Naive B cell (primary cell): ENCODE results near the gene MBP. TPM values are rescaled to one million over a fixed set of nuclear protein-coding genes. Genes with fewer than 3 reads are reported as not detected.

ENCODE experiments used
- ATAC-seq, 2 donors: fragments of 150-1000 bp; cut with Tn5 transposase; 2 replicates each; pipeline ENCODE4 v1.10.0; 2021; ENCODE audit warnings: low read depth in 2 of 2, mild to moderate bottlenecking in 2 of 2, moderate library complexity in 2 of 2
- DNase-seq: peaks from one replicate; pipeline ENCODE4 v3.0.0; 2022
- H3K27ac Mint-ChIP-seq, 6 donors: one replicate each; pipeline ENCODE4 v1.8.0; 2020 to 2022; ENCODE audit warnings: mild to moderate bottlenecking in 6 of 6, mixed read lengths in 6 of 6, moderate library complexity in 5 of 6, inconsistent platforms in 2 of 6
- H3K27me3 Mint-ChIP-seq, 3 donors: one replicate each; pipeline ENCODE4 v1.8.0; 2021 to 2022; ENCODE audit warnings: mixed read lengths in 3 of 3, mild to moderate bottlenecking in 1 of 3
- H3K36me3 Mint-ChIP-seq, 2 donors: one replicate each; pipeline ENCODE4 v1.8.0; 2020 to 2022; ENCODE audit warnings: mixed read lengths in 2 of 2, inconsistent platforms in 1 of 2, mild to moderate bottlenecking in 1 of 2
- H3K4me1 Mint-ChIP-seq, 3 donors: one replicate each; pipeline ENCODE4 v1.8.0; 2020 to 2022; ENCODE audit warnings: mixed read lengths in 3 of 3, inconsistent platforms in 1 of 3, mild to moderate bottlenecking in 1 of 3, moderate library complexity in 1 of 3
- H3K4me3 Mint-ChIP-seq, 8 donors: one replicate each; pipeline ENCODE4 v1.8.0; 2020 to 2022; ENCODE audit warnings: mild to moderate bottlenecking in 8 of 8, mixed read lengths in 8 of 8, moderate library complexity in 8 of 8, inconsistent platforms in 2 of 8
- H3K9me3 Mint-ChIP-seq, 7 donors: one replicate each; pipeline ENCODE4 v1.8.0; 2020 to 2022; ENCODE audit warnings: mixed read lengths in 7 of 7, mild to moderate bottlenecking in 5 of 7, inconsistent platforms in 2 of 7, moderate library complexity in 1 of 7
- polyA plus RNA-seq, 6 donors: library from polyadenylated mRNA; unstranded; fragments of 300-500 nt; fragmentation: Illumina TruSeq; gene quantifications; one replicate each; pipeline ENCODE4 v1.2.3, GENCODE V29; 2021; ENCODE audit warnings: low read depth in 6 of 6

The MBP gene
- polyA plus RNA-seq, 6 donors from 2014 or later, result 35.4 to 69.2 (median 66.6) TPM

- Mint-ChIP-seq H3K9me3 (no peaks in the 10 kb centered on the region), H3K36me3 (no peaks in the 10 kb centered on the region), H3K4me1 (peaks cover 6 to 16% (median 10%) of the 10 kb centered on the region in 3 donors), H3K27ac (peak overlapping the region in 1 of 6 donors; percentile 45), H3K27me3 (peaks cover 0 to 7% (median 0%) of the 10 kb centered on the region in 3 donors), H3K4me3 (no peak overlapping the region)
- DNase-seq, result no peak
- ATAC-seq, result no peak
Observed at GRCh38 chr18:76989647-76990190, 142.9 kb downstream of the MBP start.

GRCh38 chr18:76988827-76989646 is 143.5 kb downstream of the MBP start:
- peaks cover 6 to 16% (median 10%) of the 10 kb centered on the region in 3 donors for H3K4me1 Mint-ChIP-seq
- H3K36me3 Mint-ChIP-seq, result no peaks in the 10 kb centered on the region
- H3K9me3 Mint-ChIP-seq, result no peaks in the 10 kb centered on the region
- peaks cover 0 to 7% (median 0%) of the 10 kb centered on the region in 3 donors for H3K27me3 Mint-ChIP-seq
- DNase-seq (no peak), ATAC-seq (no peak)
- peak overlapping the region in 1 of 6 donors; percentile 83 for H3K27ac Mint-ChIP-seq
- H3K4me3 Mint-ChIP-seq, result no peak overlapping the region

- Mint-ChIP-seq H3K36me3 (no peaks in the 10 kb centered on the region), H3K27ac (peak overlapping the region in 3 of 6 donors; percentile 33 to 83 (median 66)), H3K9me3 (no peaks in the 10 kb centered on the region), H3K4me3 (peak overlapping the region in 1 of 8 donors; percentile 39), H3K27me3 (peaks cover 0 to 7% (median 0%) of the 10 kb centered on the region in 3 donors), H3K4me1 (peaks cover 10 to 19% (median 14%) of the 10 kb centered on the region in 3 donors)
- no peak for DNase-seq
- ATAC-seq, result no peak
Observed at GRCh38 chr18:76988031-76988826, 144.4 kb downstream of the MBP start.

- Mint-ChIP-seq H3K4me1 (peaks cover 26 to 32% (median 28%) of the 10 kb centered on the region in 3 donors), H3K4me3 (no peak overlapping the region), H3K27ac (no peak overlapping the region), H3K36me3 (no peaks in the 10 kb centered on the region), H3K9me3 (no peaks in the 10 kb centered on the region), H3K27me3 (peaks cover 0 to 7% (median 0%) of the 10 kb centered on the region in 3 donors)
- no peak for ATAC-seq
- DNase-seq, result no peak
Observed at GRCh38 chr18:76986406-76986805, 146.2 kb downstream of the MBP start.

GRCh38 chr18:76985951-76986236 is 146.7 kb downstream of the MBP start:
- no peaks in the 10 kb centered on the region for H3K9me3 Mint-ChIP-seq
- ATAC-seq (no peak), DNase-seq (no peak)
- H3K36me3 Mint-ChIP-seq, result no peaks in the 10 kb centered on the region
- H3K4me1 Mint-ChIP-seq, result peaks cover 27 to 35% (median 33%) of the 10 kb centered on the region in 3 donors
- H3K27ac Mint-ChIP-seq, result peak overlapping the region in 1 of 6 donors; percentile 51
- H3K27me3 Mint-ChIP-seq, result peaks cover 0 to 7% (median 0%) of the 10 kb centered on the region in 3 donors
- H3K4me3 Mint-ChIP-seq, result no peak overlapping the region

DNA sequence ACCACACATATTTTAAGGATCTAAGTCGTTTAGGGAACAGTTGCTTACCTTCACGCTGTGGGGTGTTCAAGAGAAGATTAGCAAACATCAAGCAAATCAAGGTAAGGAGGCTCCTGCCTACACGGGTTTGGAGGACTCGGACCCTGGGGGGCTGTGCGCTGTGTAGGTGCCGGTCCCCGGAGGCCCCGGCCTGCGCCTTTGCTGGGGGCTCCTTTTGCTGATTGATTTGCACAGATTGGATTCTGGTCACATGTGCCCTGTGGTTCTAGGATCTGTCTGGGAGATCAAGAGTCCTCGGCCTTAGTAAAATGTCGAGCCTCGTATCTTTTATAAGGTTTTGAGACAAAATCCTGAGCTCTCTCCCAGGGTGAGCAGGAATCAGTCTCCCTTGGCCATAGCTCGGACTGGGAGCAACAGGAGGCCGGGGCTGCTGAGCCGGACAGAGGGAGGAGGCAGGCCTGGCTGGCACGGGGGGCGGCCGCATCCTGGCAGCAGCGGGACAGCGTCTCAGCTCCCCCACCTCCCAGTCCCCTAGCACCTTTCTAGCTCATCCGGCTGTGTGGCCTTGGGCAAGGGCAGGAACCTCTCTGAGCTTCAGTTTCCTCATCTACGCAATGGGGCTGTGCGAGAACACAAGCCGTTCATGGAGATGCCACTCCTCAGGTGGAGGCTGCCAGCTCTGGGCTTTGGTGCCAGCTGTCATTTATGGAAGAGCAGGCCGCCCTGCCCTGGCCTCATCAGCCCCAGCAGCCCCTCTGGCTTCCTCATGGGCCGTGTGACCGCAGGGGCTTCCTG is 147.2 kb downstream of the MBP start:
- no peaks in the 10 kb centered on the region for H3K9me3 Mint-ChIP-seq
- peak overlapping the region in 2 of 6 donors; percentile 12 to 51 for H3K27ac Mint-ChIP-seq
- H3K4me1 Mint-ChIP-seq, result peaks cover 27 to 34% (median 33%) of the 10 kb centered on the region in 3 donors
- peaks cover 0 to 7% (median 0%) of the 10 kb centered on the region in 3 donors for H3K27me3 Mint-ChIP-seq
- no peaks in the 10 kb centered on the region for H3K36me3 Mint-ChIP-seq
- ATAC-seq (no peak), DNase-seq (no peak)
- no peak overlapping the region for H3K4me3 Mint-ChIP-seq

DNA sequence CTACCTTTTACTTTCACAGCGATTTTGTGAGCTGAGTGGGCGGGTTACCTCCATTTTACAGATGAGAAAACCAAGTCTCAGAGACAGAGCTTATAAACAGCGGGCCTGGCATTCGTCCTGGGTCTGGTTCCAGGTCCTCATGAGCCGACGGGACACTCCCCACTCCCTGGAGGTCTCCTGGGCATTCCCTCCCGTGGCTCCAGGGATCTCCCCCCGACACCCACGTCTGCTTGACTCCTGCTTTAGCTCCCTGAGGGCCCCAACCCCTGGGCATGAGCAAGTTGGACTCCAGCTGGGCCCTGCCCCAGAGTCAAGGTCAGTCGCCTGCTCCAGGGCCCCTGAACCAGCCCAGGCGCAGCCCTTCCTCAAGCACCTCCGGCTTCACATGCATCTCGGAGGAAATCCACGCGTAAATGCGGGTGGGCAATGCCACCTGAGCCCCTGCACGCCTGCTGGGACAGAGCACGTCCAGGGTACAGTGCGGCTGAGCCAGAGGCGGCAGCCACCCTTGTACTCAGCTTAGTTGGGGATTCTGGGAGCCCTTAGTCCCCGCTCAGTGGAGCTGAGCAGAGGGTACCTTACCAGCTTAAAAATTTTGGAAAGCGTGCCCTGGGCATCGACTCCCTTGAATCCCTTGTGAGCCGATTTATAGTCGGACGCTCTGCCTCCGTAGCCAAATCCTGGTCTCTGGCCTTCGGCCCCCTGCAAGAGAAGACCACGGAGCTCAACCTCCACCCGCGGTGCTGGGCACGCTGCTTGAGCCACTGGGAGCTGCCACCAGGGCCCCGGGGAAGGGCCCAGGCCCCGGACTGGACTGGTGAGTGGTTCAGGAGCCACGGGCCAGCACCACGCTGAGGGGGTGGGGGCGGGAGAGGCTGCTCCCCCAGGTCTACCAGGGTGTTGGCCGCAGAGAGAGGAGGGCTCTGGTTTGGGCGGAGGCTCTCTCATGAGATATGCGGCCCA is 148.1 kb downstream of the MBP start:
- ATAC-seq, result no peak
- H3K9me3 Mint-ChIP-seq, result no peaks in the 10 kb centered on the region
- DNase-seq, result no peak
- H3K4me1 Mint-ChIP-seq, result peaks cover 33 to 42% (median 34%) of the 10 kb centered on the region in 3 donors
- peaks cover 0 to 7% (median 0%) of the 10 kb centered on the region in 3 donors for H3K27me3 Mint-ChIP-seq
- H3K4me3 Mint-ChIP-seq, result no peak overlapping the region
- peak overlapping the region in 1 of 6 donors; percentile 44 for H3K27ac Mint-ChIP-seq
- no peaks in the 10 kb centered on the region for H3K36me3 Mint-ChIP-seq

- DNase-seq, result no peak
- Mint-ChIP-seq H3K36me3 (peaks cover 5 to 7% of the 10 kb centered on the region in 2 donors), H3K4me1 (peaks cover 41 to 50% (median 42%) of the 10 kb centered on the region in 3 donors), H3K27ac (peak overlapping the region in 2 of 6 donors; percentile 91 to 99), H3K27me3 (peaks cover 0 to 7% (median 0%) of the 10 kb centered on the region in 3 donors), H3K9me3 (peaks cover 0 to 2% (median 0%) of the 10 kb centered on the region in 7 donors), H3K4me3 (peak overlapping the region in 1 of 8 donors; percentile 73)
- no peak for ATAC-seq
Observed at GRCh38 chr18:76983613-76984051, 149.0 kb downstream of the MBP start.

DNA sequence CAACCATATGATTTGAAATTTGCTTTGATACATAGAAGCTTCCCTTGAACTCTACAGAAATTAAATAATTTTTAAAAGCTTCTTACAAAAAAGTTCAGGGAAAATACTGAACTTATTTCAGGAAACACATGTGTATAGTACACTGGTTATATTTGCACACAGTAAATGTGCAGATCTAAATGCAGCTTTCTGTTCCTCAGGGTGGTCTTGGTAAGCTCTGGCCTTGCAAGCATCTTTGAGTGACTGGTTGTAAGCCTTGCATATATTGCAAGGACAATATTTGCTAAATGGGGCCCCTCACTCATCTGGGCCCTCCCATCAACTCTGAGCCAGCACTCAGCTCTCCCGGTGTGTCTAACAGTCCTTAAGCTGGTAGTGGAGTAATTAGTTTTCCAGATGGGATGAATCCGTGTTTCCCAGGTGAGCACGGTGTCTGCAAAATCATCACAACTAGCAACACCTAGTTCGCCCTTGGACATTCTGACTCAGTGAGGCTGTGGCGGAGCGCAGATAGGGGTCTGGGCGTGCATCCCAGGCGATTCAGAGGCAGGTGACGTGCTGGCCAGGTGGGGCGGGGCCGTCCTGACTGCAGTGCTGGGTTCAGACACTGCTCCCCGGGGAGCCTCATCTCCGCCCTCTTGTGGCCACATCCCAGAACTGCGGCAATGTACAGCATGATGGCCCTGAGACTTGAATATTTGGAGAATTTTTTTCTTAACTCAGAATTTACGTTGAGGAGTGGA is 149.6 kb downstream of the MBP start:
- peak; percentile 81 for DNase-seq
- Mint-ChIP-seq H3K4me1 (peaks cover 43 to 56% (median 45%) of the 10 kb centered on the region in 3 donors), H3K27me3 (peaks cover 0 to 2% (median 0%) of the 10 kb centered on the region in 3 donors), H3K27ac (peak overlapping the region; percentile 38 to 99 (median 88)), H3K36me3 (peaks cover 5 to 9% of the 10 kb centered on the region in 2 donors), H3K4me3 (peak overlapping the region in 6 of 8 donors; percentile 42 to 82 (median 78)), H3K9me3 (peaks cover 0 to 2% (median 0%) of the 10 kb centered on the region in 7 donors)
- ATAC-seq, result peak; percentile 29 to 63

- Mint-ChIP-seq H3K27me3 (no peaks in the 10 kb centered on the region), H3K4me3 (peak overlapping the region in 4 of 8 donors; percentile 2 to 73 (median 63)), H3K27ac (peak overlapping the region; percentile 75 to 99 (median 98)), H3K9me3 (peaks cover 0 to 2% (median 0%) of the 10 kb centered on the region in 7 donors), H3K4me1 (peaks cover 48 to 65% (median 49%) of the 10 kb centered on the region in 3 donors), H3K36me3 (peaks cover 5 to 9% of the 10 kb centered on the region in 2 donors)
- no peak for DNase-seq
- ATAC-seq, result no peak
Observed at GRCh38 chr18:76982038-76982437, 150.5 kb downstream of the MBP start.

- peak overlapping the region; percentile 30 to 73 (median 64) for H3K4me3 Mint-ChIP-seq
- ATAC-seq, result peak; percentile 61 to 66
- H3K9me3 Mint-ChIP-seq, result peaks cover 0 to 2% (median 0%) of the 10 kb centered on the region in 7 donors
- peaks cover 5 to 9% of the 10 kb centered on the region in 2 donors for H3K36me3 Mint-ChIP-seq
- no peaks in the 10 kb centered on the region for H3K27me3 Mint-ChIP-seq
- H3K4me1 Mint-ChIP-seq, result peaks cover 52 to 68% (median 52%) of the 10 kb centered on the region in 3 donors
- DNase-seq, result no peak
- peak overlapping the region; percentile 75 to 99 (median 98) for H3K27ac Mint-ChIP-seq
Observed at GRCh38 chr18:76981396-76981968, 151.1 kb downstream of the MBP start.
